Stimulated activated memory B cell treated with anti-CD40 and anti-IgM and Interleukin-4, amounts not matched to agents 10 μg/mL and 1 μg/mL and 100 μg/mL, for 72 hours (primary cell): ENCODE data around the gene ATP6AP1.
A peak's percentile ranks its signal among the peaks of the same experiment; 100 is the strongest.
"Not testable (repeated sequence)": the region's sequence is repeated elsewhere in the genome, so short reads cannot be mapped to it uniquely, and the experiment has no call there.

ENCODE experiments used
- ATAC-seq: fragments of 150-1000 bp; cut with Tn5 transposase; 2 replicates; pipeline ENCODE4 v1.10.0; 2021
- H3K27ac Mint-ChIP-seq: one replicate; pipeline ENCODE4 v1.8.0; 2022; ENCODE audit warnings: mild to moderate bottlenecking, mixed read lengths
- H3K27me3 Mint-ChIP-seq: one replicate; pipeline ENCODE4 v1.8.0; 2022; ENCODE audit warnings: mixed read lengths
- H3K36me3 Mint-ChIP-seq: one replicate; pipeline ENCODE4 v1.8.0; 2022; ENCODE audit warnings: mixed read lengths
- H3K4me1 Mint-ChIP-seq: one replicate; pipeline ENCODE4 v1.8.0; 2022; ENCODE audit warnings: mixed read lengths
- H3K4me3 Mint-ChIP-seq: one replicate; pipeline ENCODE4 v1.8.0; 2022; ENCODE audit warnings: mild to moderate bottlenecking, moderate library complexity, mixed read lengths
- H3K9me3 Mint-ChIP-seq: one replicate; pipeline ENCODE4 v1.8.0; 2022; ENCODE audit warnings: mixed read lengths

Gene ATP6AP1, protein sequence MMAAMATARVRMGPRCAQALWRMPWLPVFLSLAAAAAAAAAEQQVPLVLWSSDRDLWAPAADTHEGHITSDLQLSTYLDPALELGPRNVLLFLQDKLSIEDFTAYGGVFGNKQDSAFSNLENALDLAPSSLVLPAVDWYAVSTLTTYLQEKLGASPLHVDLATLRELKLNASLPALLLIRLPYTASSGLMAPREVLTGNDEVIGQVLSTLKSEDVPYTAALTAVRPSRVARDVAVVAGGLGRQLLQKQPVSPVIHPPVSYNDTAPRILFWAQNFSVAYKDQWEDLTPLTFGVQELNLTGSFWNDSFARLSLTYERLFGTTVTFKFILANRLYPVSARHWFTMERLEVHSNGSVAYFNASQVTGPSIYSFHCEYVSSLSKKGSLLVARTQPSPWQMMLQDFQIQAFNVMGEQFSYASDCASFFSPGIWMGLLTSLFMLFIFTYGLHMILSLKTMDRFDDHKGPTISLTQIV

DNA sequence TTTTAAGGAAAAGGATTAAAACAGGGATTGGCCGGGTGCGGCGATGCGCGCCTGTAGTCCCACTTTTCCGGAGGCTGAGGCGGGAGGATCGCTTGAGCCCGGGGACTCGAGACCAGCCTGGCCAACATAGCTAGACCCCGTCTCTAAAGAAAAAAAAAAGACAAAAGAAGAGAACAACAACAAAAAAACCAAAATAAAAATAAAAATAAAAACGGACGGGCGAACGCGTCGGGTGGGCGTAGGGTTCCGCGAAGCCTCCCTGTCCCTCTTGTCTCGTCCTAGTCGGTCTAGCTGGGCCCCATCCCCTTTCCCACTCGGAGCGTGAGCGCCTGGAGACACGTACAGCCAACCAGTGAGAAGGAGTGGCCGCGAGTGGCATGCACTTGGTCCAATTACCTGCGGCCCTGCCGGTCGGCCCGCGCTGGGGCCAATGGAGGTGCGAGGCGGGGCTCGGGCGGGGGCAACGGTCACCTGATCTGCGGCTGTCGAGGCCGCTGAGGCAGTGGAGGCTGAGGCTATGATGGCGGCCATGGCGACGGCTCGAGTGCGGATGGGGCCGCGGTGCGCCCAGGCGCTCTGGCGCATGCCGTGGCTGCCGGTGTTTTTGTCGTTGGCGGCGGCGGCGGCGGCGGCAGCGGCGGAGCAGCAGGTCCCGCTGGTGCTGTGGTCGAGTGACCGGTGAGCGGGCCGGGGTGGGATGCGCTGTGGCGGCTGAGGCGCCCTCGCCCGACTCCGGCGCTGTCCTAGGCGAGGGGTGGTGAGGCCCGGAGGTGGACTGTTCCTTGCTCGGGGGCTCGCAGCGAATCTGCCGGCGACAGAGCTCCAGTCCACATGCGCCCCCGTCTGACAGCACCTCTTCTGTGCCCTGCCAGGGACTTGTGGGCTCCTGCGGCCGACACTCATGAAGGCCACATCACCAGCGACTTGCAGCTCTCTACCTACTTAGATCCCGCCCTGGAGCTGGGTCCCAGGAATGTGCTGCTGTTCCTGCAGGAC is at the start of gene ATP6AP1:
Gene ATP6AP1, plus strand, starts transcription at position 502 of the 996 bp plus-strand sequence. Its CDS starts 16 bp downstream, at position 518.
- no peaks in the 10 kb centered on the region for H3K27me3 Mint-ChIP-seq
- peaks cover 5% of the 10 kb centered on the region for H3K36me3 Mint-ChIP-seq
- H3K9me3 Mint-ChIP-seq: no peaks in the 10 kb centered on the region
- peak within 1 kb of the TSS; percentile 84 for H3K27ac Mint-ChIP-seq
- ATAC-seq: peak; percentile 98
- peak within 1 kb of the TSS; percentile 86 for H3K4me3 Mint-ChIP-seq
- peaks cover 21% of the 10 kb centered on the region for H3K4me1 Mint-ChIP-seq

DNA sequence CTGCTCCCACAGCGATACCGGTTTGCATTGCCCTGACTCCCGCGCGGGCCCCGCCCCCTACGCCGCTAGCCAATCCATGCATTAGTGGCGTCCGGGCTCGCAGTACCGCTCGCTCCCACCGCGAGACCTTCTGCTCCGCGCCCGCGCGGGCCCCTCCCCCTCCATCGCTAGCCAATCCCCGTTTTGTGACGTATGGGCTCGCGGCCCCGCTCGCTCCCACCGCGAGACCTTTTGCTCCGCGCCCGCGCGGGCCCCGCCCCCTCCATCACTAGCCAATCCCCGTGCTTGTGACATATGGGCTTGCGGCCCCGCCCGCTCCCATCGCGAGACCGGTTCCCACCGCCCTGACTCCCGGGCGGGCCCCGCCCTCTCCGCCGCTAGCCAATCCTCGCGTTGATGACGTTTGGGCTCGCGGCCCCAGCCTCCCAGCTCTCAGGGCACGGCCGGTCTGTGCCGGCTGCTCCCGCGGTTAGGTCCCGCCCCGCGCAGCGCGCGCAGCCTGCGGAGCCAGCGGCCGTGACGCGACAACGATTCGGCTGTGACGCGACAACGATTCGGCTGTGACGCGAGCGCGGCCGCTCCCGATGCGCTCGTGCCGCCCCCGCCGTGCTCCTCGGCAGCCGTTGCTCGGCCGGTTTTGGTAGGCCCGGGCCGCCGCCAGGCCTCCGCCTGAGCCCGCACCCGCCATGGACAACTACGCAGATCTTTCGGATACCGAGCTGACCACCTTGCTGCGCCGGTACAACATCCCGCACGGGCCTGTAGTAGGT is 49.5 kb upstream of the ATP6AP1 start, which contains the start of gene EMD:
Gene EMD, plus strand, starts transcription at position 497 of the 770 bp plus-strand sequence. Its CDS starts 190 bp downstream, at position 687.
- ATAC-seq: peak; percentile 93
- H3K4me1 Mint-ChIP-seq: peaks cover 26% of the 10 kb centered on the region
- H3K27me3 Mint-ChIP-seq: no peaks in the 10 kb centered on the region
- peak within 1 kb of the TSS; percentile 91 for H3K27ac Mint-ChIP-seq
- H3K9me3 Mint-ChIP-seq: no peaks in the 10 kb centered on the region
- H3K4me3 Mint-ChIP-seq: peak within 1 kb of the TSS; percentile 87
- peaks cover 11% of the 10 kb centered on the region for H3K36me3 Mint-ChIP-seq

DNA sequence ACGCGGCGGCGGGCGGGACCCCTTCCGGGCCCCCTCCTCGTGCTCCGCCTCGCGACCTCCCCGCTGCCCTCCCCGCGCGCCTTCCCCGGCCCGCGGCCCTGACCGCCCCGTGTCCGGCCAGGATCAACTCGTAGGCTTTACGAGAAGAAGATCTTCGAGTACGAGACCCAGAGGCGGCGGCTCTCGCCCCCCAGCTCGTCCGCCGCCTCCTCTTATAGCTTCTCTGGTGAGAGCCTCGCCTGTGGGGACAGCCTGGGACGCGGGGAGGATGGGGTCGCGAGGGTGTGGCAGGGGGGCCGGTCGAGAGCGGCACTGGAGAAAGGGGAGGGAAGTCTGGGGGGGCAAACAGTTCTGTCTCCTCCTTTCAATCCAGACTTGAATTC is 48.9 kb upstream of the ATP6AP1 start:
- Mint-ChIP-seq H3K9me3 (no peaks in the 10 kb centered on the region), H3K27me3 (no peaks in the 10 kb centered on the region), H3K4me1 (peaks cover 31% of the 10 kb centered on the region), H3K36me3 (peaks cover 11% of the 10 kb centered on the region), H3K4me3 (peak overlapping the region; percentile 87), H3K27ac (peak overlapping the region; percentile 91)
- ATAC-seq: no peak

GRCh38 chrX:154380153-154380552 is 48.3 kb upstream of the ATP6AP1 start:
- Mint-ChIP-seq H3K9me3 (no peaks in the 10 kb centered on the region), H3K4me3 (peak overlapping the region; percentile 87), H3K27me3 (no peaks in the 10 kb centered on the region), H3K36me3 (peaks cover 11% of the 10 kb centered on the region), H3K27ac (peak overlapping the region; percentile 91), H3K4me1 (peaks cover 31% of the 10 kb centered on the region)
- ATAC-seq: no peak

DNA sequence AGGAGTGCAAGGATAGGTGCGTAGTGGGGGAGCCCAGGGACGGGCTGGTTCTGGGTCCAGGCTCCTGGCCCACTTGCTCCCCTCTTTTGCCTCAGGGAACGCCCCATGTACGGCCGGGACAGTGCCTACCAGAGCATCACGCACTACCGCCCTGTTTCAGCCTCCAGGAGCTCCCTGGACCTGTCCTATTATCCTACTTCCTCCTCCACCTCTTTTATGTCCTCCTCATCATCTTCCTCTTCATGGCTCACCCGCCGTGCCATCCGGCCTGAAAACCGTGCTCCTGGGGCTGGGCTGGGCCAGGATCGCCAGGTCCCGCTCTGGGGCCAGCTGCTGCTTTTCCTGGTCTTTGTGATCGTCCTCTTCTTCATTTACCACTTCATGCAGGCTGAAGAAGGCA is 47.7 kb upstream of the ATP6AP1 start:
- H3K36me3 Mint-ChIP-seq: peaks cover 11% of the 10 kb centered on the region
- peaks cover 29% of the 10 kb centered on the region for H3K4me1 Mint-ChIP-seq
- peak overlapping the region; percentile 91 for H3K27ac Mint-ChIP-seq
- peak overlapping the region; percentile 87 for H3K4me3 Mint-ChIP-seq
- no peaks in the 10 kb centered on the region for H3K9me3 Mint-ChIP-seq
- H3K27me3 Mint-ChIP-seq: no peaks in the 10 kb centered on the region
- ATAC-seq: no peak

GRCh38 chrX:154381271-154381670 is 47.2 kb upstream of the ATP6AP1 start:
- Mint-ChIP-seq H3K4me1 (peaks cover 29% of the 10 kb centered on the region), H3K36me3 (peaks cover 11% of the 10 kb centered on the region), H3K4me3 (no peak overlapping the region), H3K27me3 (no peaks in the 10 kb centered on the region), H3K9me3 (no peaks in the 10 kb centered on the region), H3K27ac (peak overlapping the region; percentile 91)
- no peak for ATAC-seq

DNA sequence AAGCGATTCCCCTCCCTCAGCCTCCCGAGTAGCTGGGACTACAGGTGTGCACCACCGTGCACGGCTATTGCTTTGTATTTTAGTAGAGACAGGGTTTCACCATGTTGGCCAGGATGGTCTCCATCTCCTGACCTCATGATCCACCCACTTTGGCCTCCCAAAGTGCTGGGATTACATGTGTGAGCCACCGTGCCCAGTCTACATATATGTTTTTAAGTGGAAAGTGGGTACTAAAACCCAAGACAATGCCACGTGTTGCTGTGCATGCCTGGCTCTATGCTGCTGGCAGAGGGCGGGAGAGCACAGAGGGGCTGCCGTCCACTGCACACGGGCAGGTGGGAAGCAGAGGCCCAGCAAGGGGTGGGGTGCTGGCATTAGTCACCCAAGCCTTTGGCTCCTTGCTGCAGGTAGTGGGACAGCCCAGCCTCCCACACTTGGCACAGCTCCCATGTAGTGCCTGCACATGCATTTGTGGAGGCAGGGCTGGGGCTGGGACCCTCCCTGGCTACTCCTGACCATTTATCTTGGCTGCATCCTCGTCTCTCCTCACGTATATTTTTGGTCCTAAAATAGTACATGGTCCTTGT is 45.9 kb upstream of the ATP6AP1 start:
- no peaks in the 10 kb centered on the region for H3K27me3 Mint-ChIP-seq
- ATAC-seq: no peak
- H3K9me3 Mint-ChIP-seq: no peaks in the 10 kb centered on the region
- H3K27ac Mint-ChIP-seq: no peak overlapping the region
- peaks cover 29% of the 10 kb centered on the region for H3K4me1 Mint-ChIP-seq
- H3K4me3 Mint-ChIP-seq: no peak overlapping the region
- H3K36me3 Mint-ChIP-seq: peaks cover 11% of the 10 kb centered on the region

DNA sequence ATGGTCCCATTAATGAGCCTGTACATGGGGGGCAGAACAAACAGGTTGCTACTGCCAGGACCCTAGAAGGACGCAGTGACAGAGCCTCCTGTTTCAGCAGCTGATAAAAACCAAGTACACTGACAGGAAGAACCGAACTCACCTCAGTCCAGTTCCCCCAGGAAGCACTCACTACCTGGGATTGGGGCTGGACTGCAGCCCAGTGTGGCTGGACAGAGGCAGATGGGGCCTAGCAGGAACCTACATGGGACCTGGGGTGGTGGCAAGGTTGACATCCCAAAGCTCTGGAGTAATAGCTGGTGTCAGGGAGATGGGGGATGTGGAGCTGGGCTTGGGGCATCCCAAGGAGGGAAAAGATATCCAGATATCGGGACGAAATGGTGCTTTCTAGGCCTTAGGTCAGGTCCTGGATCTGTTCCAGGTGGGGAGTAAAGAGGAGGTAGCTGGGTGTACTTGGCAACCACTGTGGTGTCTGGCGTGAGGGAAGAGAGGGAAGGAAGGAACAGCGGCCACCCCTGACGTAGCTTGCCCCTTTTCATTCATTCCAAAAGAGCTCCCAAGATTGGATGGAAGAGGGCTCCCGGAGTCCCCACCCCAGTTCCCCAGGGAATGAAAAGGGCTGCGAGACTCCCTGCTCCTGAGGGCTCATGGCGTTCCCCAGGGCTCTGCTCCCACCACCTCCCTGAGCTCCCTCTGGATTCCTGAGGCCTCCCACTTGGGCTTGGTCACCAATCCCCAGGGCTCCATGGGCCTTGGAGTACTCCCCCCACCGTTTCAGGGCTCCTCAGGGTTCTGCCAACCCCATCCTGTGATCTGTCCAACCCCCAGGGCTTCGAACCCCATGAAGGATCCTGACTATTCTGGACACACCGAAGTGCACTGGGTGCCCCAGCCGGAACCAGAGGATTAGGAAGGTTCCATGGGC is 44.9 kb upstream of the ATP6AP1 start:
- ATAC-seq: no peak
- Mint-ChIP-seq H3K36me3 (peaks cover 11% of the 10 kb centered on the region), H3K4me1 (peaks cover 29% of the 10 kb centered on the region), H3K9me3 (no peaks in the 10 kb centered on the region), H3K27me3 (no peaks in the 10 kb centered on the region), H3K4me3 (no peak overlapping the region), H3K27ac (no peak overlapping the region)

DNA sequence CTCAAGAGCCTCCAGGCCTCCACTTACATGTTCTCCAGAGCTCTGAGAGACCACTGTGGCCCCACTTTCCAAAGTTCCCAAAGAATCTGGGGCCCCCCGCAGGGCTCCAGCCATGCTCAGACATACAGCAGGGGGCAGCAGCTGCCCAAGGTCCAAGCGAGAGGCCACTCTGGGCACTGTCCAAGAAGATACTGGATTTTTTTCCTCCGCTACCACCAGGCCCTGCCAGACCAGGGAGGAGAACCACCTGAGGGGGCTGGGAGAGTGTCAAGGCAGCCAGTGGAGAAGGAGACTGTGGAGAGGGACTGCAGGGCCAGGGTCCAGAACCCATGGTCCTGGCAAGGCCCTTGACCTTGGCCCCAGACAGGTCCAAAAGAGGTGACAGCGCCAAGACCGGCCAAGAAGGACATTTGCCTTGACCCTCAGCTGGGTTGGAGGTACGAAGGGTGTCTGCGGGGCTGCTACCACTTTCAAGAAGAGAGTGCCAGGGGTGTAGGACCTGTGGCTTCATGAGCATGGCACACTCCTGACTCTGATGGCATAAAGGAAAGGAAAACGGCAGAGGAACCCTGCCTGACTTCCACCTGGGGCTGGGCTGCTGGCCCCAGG is 44.1 kb upstream of the ATP6AP1 start:
- Mint-ChIP-seq H3K27ac (no peak overlapping the region), H3K4me3 (no peak overlapping the region)

GRCh38 chrX:154388094-154388493 is 40.4 kb upstream of the ATP6AP1 start:
- peak; percentile 49 for ATAC-seq
- not testable (repeated sequence) for H3K9me3 Mint-ChIP-seq, H3K27me3 Mint-ChIP-seq, H3K36me3 Mint-ChIP-seq, H3K27ac Mint-ChIP-seq, H3K4me3 Mint-ChIP-seq
- H3K4me1 Mint-ChIP-seq: peaks cover 12% of the 10 kb centered on the region

More for the DNA sequence above, 44.1 kb upstream of the ATP6AP1 start:
- Mint-ChIP-seq H3K4me1 (peaks cover 29% of the 10 kb centered on the region), H3K27me3 (no peaks in the 10 kb centered on the region), H3K36me3 (peaks cover 11% of the 10 kb centered on the region), H3K9me3 (no peaks in the 10 kb centered on the region)
- no peak for ATAC-seq

- H3K27me3 Mint-ChIP-seq, H3K4me3 Mint-ChIP-seq, H3K4me1 Mint-ChIP-seq, H3K36me3 Mint-ChIP-seq, H3K9me3 Mint-ChIP-seq, H3K27ac Mint-ChIP-seq: not testable (repeated sequence)
- peak; percentile 34 for ATAC-seq
These were observed 39.8 kb upstream of the ATP6AP1 start for GRCh38 chrX:154388649-154389048.

GRCh38 chrX:154389812-154390747 is 38.4 kb upstream of the ATP6AP1 start:
- not testable (repeated sequence) for H3K4me1 Mint-ChIP-seq

More at GRCh38 chrX:154389812-154390747, 38.4 kb upstream of the ATP6AP1 start:
- H3K9me3 Mint-ChIP-seq, H3K27ac Mint-ChIP-seq, H3K36me3 Mint-ChIP-seq, H3K4me3 Mint-ChIP-seq, H3K27me3 Mint-ChIP-seq: not testable (repeated sequence)
- peak; percentile 85 for ATAC-seq
